Hypothalamus (tissue), 51 donors: ENCODE measurements around the gene VEGFD.

Experiments used
- DNase-seq, 51 donors: peaks; one replicate each; lab custom pipeline; 2025; lab: John Stamatoyannopoulos, UW

The VEGFD gene

DNA sequence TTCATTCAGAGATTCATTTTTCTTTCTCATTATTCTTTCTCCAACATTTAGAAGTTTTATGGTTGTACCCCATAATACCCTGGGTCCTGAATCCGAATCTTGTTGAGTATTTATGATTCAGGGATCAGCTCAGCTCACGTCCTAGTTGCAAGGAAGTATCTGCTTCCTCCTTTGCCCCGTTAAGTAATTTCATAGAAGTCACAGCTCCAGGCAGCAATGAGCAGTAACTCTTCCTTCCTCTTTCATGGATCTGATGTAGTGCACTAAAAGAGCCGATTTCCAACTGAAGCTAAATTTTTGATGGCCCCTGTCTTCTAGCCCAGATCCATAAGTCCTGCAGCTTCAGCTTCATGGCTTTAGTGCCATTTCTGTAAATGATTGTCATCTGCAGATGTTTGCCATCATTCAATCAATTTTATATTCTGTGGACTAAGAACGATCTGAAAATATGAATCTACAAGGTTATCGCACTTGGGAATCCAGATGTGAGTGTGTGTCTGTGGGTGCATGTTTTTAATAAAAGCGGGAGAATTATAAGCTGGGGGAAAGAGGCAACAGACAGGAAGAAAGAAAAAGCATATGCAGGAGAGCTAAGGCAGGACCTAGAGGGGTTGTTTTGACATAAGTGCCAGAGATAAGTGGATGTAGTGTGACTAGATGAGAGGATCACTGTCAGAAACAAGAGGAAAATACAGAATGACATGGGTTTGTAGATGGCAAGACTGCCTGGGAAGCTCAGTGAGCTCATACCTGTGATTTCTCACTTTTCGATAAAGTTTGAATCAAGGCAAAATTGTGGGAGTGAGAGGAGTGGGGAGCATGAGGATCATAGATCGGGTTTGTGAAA, 17.5 kb downstream of the VEGFD start:
- DNase-seq = no peak

DNA sequence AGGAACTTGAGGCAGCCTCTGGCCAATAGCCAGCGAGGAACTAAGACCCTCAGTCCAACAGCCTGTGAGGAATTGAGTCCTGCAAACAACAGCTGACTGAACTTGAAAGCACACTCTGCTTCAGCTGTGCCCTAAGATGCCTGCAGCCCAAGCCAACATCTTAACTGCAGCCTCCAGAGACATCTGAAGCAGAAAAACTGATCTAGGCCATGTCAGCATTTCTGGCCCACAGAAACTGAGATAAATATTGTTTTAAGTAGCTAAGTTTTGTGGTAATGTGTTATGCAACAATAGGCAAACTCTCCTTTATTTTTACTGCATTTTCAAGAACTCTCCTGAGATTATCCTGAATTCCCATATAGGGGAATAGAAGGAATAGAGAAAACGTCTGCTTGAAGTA, 24.5 kb downstream of the VEGFD start:
- no peak for DNase-seq

DNA sequence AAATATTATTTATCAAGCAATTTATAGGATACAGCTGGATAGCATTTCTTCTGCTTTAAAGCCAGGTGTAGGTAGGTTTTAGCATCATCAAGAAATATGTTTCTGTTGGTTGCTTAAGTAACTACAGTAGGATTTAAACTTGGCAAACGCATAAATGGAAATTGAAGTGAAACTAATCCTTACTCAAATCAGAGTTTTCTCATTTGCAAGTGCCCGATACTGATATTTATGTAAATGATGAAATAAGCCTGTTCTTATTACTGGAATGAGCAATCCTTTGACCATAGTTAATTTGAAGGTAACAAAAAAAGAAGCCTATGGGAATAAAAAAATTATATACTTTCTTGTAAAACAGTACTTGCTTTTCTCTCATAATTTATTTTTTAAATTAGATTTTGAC, 25.7 kb downstream of the VEGFD start:
- DNase-seq = no peak

DNA sequence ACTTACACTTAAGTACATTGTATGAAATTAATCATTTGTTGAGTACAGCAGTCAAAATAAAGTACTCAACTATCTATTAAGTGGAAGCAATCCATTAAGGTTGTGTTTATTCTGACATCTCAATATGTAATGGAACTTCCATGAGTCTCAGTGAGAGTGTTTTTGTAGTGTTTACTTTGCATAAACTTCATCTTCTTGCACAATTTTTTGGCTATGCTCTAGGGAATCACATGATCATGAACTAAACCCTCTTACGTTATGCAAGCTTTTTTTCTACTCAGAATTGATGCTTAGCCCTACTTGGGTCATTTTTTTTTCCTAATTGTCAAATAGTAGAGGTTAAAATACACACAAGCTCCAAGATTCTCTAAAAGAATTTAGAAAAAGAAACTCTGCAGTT, 27.8 kb downstream of the VEGFD start:
- no peak for DNase-seq

DNA sequence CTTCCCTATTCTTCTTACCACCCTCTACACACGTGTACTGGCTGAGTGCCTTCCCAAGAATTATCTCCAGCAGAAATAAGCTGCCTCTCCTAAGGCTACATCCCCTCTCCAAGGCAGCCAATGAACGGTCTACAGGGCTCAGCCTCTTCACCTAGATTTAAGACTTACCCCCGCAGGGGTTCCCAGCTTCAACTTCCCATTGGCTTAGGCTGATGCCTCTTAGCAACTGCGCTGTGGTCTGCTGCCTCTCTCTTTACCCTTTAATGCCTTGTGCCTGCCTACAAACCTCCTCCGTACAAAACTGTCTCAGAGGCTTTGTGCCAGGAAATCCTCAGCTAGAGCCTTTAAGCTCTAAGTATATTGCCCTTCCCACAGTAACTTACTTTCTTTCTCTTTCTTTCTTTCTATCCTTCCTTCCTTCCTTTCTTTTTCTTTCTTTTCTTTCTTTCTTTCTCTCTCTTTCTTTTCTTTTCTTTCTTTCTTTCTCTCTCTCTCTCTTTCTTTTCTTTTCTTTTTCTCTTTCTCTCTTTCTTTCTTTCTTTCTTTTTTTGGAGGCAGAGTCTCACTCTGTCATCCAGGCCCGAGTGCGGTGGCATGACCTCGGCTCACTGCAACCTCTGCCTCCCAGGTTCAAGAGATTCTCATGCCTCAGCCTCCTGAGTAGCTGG, 33.8 kb downstream of the VEGFD start:
- DNase-seq = no peak

DNA sequence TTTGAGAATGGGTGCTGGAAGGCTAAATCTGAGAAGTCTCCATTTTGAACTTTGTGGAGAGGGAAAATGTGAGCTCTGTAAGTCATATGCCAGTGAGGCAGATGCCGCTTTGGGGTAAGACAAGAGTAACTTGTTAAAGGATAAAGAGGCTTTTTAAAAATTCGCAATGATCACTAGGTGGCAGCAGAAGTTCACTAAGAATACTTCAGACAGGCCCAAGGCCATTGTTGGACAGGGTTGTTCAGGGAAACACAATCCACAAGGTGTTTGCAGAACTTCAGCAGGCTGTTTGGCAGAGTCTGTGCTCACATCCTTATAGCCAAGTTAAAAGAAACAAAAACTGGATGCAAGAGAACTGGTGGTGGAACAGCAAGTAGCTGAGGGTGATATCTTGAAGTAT, 35.2 kb downstream of the VEGFD start:
- peak in 21 of 51 donors; percentile 0 to 55 (median 2) for DNase-seq

DNA sequence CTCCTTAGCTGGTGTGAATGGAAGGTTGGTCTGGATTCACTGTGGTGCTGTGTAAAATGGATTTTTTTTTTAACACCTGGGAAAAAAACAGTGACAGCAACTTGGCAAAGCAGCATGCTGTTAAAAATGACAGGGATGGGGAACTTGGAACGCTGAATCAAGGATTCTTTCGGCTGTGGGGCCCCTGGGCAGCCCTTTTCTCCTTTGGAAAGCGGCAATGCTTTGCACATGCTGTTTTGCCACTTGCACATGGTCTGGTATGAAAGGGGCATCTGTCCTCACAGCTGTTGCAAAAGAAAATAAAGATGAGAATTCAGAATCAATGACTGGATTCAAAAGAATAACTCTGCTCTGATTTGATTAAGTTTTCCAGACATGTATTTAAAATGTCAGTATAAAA, 38.2 kb downstream of the VEGFD start:
- no peak for DNase-seq

DNA sequence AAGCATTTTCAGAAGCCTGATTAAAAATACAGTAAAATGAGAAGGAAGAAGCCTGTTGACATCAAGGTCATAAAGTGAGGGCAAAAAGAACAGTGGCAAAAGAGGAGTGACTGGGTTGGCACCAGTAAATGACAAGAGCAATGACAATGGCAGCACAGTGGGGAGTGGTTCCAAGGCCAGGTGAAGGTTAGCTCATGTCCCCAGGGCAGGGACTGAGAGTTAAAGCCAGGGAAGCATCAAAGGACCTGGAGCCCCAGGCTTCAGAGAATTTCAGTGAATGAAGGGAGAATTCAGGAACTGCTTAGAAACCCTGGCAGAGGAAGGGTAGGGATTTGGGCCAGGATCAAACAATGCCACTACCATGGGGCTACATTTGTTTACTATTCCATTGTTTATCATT, 40.1 kb downstream of the VEGFD start:
- no peak for DNase-seq

DNA sequence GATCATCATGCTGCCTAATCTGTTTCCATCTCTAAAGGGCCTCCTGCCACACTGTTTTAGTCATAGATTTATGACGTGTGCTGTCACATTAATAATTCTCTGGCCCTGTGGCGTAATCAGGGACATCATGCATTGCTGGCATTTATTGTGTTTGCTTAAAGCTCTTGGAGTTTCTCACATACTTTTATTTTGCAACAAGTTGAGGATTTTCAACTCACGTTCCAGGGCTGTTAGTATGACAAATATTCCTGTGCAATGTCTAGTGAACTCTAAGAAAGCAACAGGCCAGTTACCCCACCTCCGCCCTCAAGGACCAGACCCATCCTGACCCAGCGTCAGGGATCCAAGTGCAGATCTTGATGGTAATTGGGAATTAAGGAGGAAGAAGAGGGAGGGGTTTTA, 41.1 kb downstream of the VEGFD start:
- no peak for DNase-seq

DNA sequence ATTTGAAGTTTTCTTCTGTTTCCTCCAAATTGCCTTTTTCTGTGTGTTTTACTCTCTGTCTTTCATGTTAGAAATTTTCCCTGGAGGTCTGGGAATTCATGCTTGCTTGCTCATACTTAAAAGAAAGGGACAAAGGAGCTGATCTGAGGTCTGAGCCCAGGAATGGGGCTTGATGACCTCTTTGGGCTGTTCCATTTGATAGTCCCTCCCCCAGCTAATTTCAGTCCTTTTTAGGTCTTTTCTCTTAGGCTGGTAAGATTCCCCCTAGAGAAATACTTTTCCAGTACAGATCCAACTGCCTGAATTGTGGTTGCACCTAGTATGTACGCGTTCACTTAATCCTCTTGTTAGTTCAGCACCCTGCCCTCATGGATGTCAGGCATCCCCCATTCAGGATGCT, 43.3 kb downstream of the VEGFD start:
- no peak for DNase-seq

DNA sequence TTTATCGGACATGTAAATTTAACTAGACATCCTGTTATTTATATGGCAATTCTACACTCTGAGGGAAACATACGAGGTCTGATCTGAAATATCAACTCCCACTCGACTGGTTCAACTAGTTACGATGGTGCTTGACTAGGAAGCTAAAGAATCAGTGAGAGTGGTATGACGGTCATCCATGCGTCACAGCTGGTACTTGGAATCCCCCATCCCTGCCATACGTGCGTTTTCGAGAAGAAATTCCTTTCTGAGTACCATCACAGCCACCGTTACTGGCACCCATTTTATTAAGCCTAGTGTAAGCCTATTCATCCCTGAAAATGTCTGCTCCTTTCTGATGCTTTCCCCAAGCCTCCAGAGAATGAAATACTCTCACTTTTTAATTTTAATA, 48.2 kb downstream of the VEGFD start:
- peak in 6 of 51 donors; percentile 0 to 50 (median 7) for DNase-seq

DNA sequence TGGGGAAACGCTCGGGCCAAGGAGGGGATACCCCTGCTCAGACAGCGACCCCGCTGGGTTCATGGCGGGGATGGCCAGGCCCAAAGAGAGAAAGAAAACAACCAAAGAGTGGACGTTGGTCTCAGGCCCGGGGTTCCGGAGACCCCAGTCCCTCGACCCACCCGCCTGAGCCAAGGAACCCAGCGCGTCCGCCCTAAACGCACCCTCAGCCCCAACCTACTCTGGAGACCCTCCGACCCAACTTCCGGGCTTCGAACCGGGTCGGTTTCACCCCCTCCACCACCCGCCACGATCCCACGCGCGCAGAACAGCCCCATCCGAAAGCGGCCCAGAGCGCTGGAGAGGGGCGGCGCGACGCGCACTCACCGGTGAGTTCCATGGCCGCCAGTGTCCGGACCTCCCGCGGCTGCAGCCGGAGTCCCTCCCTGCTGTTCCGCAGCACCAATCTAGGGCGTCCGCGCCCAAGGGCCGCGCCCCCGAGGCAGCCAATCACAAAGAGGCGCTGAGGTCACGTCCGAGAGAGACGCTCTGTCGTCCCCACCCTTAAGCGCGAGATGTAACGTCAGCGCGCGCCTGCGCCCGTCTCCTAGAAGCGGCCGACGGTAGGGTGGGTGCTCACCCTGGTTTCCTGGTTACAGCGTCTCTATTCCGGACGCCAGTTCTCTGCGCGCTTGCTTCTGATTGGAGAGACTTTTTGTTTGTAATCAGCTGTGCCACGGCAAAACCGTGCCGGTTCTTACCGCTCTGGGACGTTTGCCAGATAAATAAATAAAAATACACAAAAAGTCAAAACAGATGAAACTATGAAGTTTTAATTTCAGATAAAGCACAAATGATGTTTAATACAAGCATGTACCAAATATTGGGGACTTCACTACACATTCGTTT, 48.8 kb downstream of the VEGFD start, which contains the start of gene PIGA:
PIGA (minus strand) TSS at position 389 of the 888 bp plus-strand sequence. CDS start 3,593 bp downstream, outside the sequence.
- DNase-seq = peak; percentile 26 to 95 (median 87)

DNA sequence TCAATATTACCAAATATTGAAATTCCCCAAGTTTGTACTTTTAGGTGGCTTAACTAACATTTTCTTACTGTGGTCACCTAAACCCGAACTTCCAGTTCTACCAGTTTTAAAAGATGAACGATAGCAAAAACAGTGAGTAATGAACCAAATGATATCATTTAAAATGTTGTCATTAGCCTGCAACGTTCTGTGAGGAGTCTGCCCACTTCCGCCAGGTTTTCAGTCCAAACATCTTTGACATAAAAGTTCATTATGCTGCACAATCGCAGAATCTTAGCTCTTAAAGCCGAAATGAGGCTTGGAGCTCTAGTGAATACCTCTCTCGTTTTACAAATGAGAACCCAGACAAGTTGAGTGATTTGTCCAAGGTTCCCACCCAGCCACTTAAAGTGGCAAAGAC, 49.7 kb downstream of the VEGFD start:
- no peak for DNase-seq

DNA sequence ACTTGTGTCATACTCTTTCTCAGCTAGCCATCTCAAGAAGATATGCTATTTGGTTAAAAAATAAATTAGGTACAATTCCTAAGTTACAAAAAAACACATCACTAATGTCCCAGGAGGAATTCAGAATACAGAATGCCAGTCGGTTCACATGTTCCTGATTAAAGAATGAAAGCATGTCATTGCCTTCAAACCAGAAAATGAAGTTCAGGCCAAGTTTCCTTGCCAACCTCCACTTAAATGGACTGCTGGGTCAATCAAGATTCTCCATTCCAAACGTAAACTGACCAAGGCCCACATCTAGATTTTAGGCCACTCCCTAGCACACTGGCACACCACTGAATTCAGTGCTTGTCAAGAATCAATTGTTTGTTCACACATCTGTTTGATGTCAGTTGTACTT, 55.4 kb downstream of the VEGFD start:
- DNase-seq = no peak

DNA sequence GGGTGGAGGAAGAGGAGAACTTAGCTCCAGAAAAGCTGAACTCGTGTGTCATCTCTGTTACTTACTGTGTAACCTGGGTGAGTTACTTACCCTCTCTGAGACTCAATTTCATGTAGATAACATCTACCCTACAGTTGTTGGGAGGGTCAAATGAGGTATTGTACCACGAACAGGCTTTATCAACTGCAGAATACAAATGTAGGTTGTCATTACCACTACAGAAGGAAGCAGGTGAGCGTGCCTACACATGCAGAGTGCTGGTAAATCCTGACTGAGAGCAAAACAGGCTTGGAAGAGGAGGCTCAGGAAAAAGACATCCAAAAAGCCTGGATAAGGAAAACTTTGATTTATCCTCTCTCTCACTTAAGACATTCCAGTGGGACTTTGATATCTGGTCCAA, 56.1 kb downstream of the VEGFD start:
- no peak for DNase-seq

DNA sequence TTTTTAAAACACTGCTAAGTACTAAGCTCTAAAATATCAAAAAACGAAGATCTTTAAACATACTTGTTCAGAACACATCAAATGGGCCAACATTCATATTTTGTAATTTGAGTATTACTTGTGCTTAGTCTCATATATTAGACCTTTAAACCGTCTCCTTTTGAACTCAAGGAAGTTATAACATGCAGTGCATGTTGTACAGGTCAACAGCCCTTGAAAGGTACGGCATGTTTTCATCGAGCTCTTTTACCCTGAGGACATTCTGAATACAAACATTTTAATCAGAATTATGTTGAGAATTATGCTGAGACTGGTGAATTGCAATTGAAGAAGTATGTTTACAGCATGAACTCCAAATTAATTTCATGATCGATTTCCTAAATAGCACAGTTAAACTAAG, 61.7 kb downstream of the VEGFD start:
- no peak for DNase-seq

DNA sequence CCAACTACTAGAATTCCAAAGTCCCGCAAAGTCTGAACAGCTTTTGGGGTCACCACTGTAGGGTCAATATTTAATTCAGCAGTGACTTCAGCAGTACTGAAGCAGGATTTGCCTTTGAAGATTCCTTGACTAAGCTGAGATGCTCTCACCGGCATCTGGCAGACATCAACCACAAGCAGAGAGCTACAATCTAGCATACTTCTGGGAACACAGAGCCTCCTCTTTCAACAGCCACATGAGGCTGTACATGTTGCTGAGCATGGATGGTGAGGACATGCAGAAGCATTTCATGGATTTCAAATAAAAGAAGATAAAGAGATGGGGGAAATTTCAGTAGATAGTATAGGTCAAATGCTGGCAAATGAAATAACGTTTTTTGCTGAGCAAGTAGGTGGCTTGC, 62.1 kb downstream of the VEGFD start:
- no peak for DNase-seq

DNA sequence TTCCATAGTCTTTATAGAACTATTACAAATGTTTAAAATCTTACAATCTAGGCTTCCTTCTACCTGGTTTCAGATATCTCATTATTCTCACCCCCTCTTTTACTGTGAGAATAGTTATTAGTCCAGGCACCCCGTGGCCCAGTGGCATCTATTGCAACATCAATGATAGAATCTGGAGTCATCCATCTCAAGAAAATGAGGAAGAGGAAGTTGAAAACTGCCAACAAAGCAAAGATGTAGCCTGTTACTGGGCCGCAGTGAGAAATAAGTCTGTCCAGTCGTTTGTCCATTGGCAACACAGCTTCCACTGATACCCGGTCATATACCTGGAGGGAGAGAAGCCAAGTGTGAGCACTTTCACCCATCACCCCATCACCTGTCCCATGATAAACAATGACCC, 62.8 kb downstream of the VEGFD start:
- peak in 1 of 51 donors; percentile 1 for DNase-seq

DNA sequence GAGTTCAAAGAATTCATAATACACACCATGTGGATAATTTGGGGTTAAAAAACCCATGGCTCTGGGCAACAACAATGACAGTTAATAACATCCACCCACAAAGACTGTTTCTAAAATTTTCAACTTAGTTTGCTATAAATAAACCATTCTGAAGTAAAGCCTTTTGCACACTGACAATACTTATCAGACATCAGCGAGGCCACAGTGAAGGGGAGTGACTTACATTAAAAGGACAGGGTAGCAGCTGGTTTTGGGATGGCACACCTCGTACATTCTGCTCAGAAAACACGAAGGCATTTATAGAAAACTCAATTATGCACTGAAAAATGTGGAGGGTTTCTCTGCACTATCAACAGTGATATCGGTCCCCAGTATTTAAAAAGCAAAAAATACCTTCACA, 63.9 kb downstream of the VEGFD start:
- no peak for DNase-seq

DNA sequence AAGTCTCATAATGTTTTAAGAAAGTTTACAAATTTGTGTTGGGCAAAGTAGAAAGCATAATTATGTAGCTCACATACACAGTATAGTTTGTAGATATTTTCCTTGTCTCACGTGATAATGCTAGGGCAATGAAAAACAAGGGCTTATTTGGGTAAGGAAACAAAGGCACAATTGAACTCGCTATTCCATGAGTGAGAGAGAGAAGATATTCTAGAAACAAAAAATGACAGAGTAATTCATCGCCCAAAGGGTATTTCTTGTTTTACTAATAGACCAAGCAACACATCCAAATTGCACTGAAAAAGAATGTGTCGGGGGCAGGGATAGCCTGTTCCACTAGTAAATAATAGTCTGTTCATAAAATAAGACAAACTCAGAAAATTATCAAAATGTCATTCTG, 65.1 kb downstream of the VEGFD start:
- peak in 3 of 51 donors; percentile 1 to 34 (median 10) for DNase-seq

DNA sequence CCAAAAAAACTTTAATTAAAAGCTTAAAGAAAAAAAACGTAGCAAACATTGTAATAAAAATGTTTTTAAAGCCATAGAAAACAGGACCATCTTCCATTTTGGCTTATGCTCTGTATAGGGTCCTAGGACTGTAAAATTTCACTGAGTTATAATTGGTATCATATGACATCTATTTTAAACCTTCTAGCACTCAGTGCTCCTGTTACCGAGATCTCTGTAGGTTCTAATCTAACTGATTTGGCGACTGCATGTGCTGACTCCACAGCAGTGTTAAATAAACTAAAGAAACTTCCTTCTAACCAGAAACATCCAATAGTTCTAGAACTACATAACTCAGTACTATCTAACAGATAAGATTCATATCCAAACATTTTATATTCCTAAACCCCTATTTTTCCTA, 68.7 kb downstream of the VEGFD start, which contains the start of gene ASB11:
ASB11 (minus strand) TSS at position 132 of the 400 bp plus-strand sequence; CDS start at position 97, 35 bp downstream.
- no peak for DNase-seq
